Hepatocyte (in vitro differentiated cells): ENCODE data around the gene MUC5AC.

Experiments
- EZH2 ChIP-seq: fragments of 200-600 bp; sonication (generic); IDR thresholded peaks from 2 replicates; pipeline ENCODE4 v1.6.1; 2016; ENCODE audit warnings: antibody characterized with exemption, mild to moderate bottlenecking, borderline replicate concordance
- TF ChIP-seq, protein P1 (sequence below): fragments of 200-600 bp; sonication (generic); IDR thresholded peaks from 2 replicates; pipeline ENCODE4 v1.5.1; 2016; ENCODE audit warnings: antibody characterized with exemption, mild to moderate bottlenecking; ENCODE audit not compliant: poor library complexity

DNA sequence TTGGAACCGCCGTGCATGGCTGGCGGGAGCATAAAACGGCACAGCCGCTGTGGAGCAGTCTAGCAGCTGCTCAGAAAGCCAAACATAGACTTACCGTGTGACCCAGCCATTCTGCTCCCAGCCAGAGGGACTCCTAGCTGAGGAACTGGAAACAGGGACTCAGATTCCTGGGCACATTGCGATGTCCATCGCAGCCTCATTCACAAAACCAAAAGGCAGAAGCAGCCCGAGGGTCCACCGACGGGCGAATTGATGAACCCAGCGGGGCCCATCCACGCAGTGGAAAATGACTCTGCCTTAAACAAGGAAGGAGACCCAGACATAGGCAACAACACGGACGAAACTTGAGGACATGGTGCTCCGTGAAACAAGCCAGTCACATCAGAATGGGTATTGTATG, 59.4 kb downstream of the MUC5AC start:
- TF ChIP-seq EZH2, result no peak
- TF ChIP-seq, protein P1, sequence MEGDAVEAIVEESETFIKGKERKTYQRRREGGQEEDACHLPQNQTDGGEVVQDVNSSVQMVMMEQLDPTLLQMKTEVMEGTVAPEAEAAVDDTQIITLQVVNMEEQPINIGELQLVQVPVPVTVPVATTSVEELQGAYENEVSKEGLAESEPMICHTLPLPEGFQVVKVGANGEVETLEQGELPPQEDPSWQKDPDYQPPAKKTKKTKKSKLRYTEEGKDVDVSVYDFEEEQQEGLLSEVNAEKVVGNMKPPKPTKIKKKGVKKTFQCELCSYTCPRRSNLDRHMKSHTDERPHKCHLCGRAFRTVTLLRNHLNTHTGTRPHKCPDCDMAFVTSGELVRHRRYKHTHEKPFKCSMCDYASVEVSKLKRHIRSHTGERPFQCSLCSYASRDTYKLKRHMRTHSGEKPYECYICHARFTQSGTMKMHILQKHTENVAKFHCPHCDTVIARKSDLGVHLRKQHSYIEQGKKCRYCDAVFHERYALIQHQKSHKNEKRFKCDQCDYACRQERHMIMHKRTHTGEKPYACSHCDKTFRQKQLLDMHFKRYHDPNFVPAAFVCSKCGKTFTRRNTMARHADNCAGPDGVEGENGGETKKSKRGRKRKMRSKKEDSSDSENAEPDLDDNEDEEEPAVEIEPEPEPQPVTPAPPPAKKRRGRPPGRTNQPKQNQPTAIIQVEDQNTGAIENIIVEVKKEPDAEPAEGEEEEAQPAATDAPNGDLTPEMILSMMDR, result no peak
